GM21515 (cell line): ENCODE measurements around the gene FYB1.

Experiments used
- ATAC-seq: cut with Tn5 transposase; IDR thresholded peaks from one replicate; pipeline ENCODE4 v1.9.1; 2021; ENCODE audit not compliant: unreplicated experiment

The FYB1 gene

DNA sequence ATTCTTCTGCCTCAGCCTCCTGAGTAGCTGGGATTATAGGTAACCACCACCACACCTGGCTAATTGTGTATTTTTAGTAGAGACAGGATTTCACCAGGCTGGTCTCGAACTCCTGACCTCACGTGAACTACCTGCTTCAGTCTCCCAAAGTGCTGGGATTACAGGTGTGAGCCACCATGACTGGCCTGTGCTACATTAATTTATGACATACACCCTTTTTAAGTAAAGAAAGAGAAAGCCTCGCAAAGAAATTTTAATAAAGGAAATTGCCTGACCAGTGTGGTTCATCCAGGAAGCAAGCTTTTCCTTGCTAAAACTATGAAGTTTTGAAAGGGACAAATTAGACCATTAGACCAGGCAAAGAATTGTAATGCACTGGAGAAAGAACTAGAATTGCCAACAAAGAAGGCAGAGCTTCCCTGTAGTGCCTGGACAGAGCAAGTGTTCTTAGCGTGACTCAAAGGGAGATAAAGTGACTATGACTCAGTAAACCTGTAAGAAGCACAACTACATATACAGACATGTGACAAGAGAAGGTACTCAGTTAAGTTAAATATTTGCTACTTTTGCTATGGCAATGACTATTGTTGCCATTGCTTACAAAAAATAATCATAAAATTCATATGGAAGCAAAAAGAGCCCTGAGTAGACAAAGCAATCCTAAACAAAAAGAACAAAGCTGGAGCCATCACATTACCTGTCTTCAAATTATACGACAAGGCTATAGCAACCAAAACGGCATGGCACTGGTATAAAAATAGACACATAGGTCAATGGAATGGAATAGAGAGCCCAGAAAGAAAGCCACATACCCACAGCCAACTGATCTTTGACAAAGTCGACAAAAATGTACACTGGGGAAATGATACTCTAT lies 54.6 kb downstream of the FYB1 start:
- ATAC-seq, result no peak

DNA sequence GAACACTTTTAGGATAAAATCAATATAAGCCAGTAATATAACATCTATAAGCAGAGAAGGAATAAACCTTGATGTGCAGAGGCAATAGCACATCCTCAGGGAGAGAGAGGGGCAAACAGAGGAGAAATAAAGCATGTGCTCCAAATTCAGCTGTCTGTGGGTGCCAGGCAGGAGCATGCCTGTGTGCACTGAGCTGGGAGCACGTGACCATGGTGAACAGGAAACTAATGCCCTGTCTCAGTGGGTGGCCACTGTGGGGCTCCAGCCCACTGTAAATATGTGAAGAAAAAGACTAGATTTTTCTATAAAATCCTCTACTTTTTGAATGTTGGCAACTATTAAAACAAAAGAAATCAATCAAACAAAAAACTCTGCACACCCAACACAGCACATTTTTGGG lies 55.3 kb downstream of the FYB1 start:
- no peak for ATAC-seq

DNA sequence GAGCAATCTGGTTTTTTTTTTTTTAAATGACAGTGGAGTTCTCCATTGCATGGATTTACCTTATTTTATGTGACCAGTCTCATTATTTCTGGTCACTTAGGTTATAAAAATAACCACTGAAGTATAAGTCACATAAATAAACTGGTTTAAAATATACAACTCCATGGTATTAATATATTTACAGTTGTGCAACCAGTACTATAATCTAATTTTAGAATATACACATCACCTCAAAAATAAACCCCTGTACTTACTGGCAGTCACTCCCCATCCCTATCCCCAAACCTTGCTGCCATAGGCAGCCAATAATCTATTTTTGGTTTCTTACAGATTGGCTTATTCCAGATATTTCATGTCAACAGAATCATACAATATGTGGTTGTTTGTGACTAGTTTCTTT lies 57.8 kb downstream of the FYB1 start:
- ATAC-seq, result no peak

DNA sequence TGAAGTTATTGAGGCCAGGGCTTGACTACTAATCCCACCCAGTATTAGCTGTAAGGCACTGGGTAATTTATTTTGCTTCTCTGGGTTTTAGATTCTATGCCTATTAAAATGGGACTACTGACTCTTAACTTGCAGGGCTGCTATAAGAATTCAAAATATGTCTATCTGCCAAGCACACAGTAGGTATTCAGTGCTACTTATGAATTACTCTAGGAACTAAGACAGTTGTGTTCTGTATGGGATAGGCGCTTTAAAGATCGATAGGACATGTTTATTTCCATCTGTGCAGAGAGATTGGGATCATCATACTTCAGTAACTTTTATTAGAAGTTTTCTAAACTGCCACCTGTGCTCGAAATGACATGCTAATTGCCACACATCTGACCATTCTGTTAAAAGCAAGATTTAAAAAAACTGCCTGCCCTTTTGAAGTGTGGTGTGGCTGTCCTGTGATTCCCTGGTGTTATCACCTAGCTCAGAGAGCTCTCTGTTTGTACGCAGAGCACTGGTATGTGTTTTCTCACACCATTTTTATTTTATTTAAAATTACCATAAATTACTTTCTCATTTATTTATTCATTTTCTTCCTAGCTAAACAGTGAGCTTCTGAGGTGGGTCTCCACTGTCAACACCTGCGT lies 58.7 kb downstream of the FYB1 start:
- ATAC-seq, result no peak

DNA sequence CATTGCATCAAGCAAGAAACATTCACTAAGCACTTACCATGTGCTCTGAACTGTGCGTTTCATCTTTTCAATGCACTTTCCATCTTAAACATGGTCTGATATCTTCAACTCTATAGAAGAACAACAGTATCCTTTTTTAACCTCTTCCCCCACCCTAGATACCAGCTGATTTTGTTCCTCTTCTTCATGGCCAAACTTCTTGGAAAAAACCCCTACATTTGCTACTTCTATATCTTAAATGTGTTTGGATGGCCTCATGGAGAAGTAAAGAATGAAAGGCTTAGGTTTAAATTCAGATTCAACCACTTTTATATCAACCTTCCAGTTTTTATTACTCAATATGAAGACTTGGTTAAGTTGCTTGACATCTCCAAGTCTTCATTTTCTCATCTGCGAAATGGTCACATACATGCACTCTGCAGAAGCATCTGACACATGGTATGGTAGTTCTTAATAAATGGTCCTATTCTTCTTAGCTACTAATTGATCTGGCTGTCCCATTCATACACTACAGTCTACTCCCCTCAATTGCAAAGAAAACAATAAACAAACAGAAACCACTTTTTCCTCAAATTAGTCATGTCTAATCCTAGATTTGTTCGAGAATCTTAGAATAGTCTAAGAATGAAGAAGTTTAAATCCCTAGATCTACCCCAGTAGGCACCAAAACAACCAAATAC lies 59.4 kb downstream of the FYB1 start:
- no peak for ATAC-seq

DNA sequence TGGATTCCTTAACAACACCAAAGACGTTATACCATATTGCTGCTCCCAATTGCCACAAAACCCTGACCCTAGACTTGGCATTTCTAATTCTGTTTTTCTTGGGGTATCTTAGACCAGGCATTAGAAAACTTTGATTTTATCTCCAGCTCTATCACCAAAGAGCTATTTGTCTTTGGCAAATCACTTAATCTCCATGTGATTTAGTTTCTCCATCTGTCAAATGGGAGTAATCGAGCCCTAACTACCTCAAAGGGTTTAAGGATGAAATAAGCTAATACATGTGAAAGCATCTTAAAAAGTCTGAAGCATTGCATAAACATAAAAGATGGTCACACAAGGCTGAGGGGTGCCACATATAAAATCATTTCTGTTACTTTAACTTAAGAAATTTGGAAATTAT lies 60.6 kb downstream of the FYB1 start:
- ATAC-seq, result no peak

DNA sequence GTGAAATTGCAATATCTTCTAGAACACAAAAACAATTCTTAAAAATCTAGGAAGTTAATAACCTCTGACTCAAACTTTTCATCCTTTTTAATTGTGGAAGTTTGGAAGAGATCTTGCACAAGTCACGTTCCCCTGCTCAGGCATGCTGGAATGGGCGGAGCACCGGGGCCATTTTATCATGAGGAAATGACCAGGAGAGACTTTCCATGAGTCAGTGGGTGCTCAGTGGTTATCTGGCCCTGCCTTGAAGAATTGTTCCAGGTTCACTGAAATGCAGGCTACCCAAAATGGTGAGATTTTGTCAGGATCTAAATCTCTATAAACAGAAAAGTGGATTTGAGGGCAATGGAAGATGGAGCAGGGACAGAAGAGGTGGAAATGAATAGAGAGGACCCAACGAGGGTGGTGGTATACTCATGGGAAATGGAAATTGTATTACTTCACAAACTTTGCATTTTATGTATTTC lies 61.2 kb downstream of the FYB1 start:
- ATAC-seq, result no peak

DNA sequence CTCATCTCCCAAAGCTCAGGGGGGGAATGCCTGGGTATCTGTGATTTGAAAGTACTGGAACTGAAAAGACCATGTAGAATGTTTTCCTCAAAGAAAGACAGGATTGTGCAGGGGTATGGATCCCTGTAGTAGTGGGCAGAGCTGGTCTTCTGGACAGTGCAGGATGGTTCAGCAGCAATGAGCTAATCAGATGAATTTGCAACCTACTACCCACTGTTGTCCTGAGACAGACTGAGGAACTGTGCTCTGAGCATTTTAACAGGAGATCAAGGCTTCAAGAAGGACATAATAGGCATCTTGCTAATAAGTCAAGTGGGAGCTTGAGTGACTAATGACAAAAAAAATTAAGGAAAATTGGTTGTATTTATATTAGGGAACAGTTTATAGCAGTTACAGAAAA lies 61.7 kb downstream of the FYB1 start:
- no peak for ATAC-seq

DNA sequence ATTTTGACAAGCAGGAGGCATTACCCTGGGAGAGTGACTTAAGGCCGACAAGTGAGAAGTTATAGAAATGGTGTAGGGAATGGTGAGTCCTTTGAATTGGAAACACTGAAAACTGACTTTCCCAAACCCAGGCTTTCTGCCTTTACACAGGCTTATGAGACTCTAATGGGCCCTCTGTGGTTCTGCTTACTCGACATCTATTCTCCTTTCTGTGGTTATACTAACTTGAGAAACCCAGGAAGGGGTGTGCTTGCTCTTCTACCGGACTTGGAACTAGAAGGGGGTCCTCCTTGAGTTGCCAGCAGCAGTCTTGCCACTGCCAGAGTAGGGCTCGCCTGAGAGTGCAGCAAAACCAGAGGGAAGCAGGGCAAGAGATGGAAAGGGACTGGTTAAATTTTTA lies 63.3 kb downstream of the FYB1 start:
- no peak for ATAC-seq

DNA sequence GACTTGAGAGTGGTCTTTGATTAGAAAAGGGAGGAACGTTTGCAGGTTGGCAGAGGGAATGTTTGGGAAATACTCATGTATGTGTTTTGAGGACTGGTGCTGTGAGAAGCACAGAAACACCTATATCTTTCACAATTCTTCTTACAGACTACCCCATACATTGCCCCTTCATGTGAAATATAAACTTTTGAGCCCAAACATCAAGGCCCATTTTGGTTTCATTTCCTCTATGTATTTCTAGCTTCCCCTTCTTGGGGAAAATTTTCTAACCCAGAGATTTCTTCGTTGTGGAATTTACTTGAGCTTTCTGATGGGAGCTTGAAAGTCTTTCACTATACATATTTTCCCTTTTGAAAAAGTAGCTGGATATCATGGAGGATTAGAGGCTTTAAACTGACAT lies 67.6 kb downstream of the FYB1 start:
- ATAC-seq, result no peak

DNA sequence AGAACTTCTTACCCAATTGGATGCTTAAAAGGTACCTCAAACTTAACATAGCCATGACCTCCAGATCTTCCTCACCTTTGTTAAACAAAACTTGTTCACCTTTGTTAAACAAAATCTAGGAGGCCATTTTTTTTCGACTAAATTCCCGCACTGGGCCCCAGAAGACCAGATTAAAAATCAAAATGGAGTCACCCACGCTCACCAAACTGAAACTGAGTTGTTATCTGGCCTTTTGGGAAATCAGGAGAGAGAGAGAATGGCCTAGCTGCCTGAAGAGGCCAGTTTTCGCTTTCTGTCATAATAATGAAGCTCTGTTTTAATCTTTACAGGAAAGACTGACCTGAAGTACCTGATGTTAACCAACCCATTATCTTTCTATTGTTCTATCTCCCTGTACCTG lies 69.4 kb downstream of the FYB1 start:
- no peak for ATAC-seq

DNA sequence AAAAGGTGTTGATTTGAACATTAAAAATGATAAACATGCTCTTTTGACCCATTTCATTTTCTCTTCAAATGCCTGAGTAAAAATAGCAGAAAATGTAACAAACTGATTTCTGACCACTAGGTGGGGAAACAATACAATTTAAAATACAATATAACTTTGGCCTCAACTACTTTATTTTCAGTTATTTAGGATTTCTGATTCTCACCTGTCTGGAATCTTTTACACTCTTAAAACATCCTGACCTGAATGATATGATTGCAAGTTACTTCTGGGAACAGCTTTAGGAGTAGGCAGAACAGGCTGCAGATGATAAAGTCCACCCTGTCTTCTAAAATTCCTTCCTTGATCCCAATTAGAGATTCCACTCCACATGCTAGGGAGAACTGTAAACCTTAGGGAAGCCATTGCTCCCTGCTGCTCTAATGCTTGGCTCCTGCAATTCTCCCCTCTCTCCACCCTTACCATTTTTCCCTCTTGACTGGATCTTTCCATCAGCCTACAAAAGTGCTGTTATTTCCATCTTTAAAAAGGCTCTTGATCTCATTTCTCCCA lies 70.3 kb downstream of the FYB1 start:
- no peak for ATAC-seq

DNA sequence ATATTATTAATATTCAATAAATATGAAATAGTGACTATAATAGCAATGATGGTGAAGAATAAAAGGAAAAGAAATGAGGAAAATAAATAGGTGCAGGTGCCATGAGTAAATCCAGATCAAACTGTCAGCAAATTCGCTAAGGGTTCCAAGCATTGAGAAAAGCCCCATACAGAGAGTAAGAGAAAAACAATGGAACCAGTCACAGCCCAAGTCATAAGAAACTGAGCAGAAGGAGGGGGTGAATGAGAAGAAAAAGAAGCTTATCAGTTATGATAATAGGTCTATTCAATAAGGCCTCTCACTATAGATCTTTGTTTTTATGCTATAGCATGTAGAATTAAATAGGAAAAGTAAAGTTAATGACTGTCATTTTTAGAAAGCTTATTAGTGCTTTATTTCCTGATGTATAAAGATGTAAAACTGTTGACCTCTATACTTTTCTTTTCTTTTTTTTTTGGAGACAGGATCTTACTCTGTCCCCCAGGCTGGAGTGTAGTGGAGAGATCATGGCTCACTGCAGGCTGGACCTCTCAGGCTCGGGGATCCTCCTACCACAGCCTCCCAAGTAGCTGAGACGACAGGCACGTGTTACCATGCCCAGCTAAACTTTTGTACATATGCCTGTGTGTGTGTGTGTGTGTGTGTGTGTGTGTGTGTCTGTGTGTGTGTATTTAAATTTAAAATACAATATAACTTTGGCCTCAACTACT lies 72.4 kb downstream of the FYB1 start:
- ATAC-seq, result no peak

DNA sequence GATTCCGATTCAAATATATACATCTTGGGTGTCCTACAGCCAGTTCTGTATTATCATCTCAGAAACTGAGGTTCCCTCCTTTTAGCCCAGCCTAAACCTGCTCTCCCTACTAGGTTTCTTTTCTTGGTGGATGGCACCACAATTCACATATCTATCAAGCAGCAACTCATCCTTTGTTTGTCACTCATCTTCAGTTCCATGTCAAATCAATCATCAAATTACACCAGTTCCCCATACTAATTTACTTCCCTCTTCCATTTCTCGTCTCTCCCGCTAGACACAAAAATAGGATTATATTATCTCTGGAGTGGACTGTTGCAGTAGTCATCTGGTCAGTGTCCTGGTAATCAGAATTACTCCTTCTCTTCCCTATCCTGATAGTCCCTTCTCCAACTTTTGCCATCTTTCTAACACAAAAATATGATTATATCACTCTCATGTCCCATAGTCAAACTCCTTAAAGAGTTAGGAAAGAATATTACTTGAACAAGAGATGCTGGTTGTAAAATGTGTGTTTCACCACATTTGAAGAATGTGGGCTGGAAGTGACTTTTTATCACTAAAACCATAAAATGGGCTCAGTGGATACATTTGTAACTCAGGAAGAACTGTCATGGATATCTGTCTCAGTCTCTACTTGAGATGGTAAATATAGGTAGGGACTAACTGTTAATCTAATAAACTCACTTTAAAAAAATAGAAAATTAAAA lies 76.1 kb downstream of the FYB1 start:
- no peak for ATAC-seq

DNA sequence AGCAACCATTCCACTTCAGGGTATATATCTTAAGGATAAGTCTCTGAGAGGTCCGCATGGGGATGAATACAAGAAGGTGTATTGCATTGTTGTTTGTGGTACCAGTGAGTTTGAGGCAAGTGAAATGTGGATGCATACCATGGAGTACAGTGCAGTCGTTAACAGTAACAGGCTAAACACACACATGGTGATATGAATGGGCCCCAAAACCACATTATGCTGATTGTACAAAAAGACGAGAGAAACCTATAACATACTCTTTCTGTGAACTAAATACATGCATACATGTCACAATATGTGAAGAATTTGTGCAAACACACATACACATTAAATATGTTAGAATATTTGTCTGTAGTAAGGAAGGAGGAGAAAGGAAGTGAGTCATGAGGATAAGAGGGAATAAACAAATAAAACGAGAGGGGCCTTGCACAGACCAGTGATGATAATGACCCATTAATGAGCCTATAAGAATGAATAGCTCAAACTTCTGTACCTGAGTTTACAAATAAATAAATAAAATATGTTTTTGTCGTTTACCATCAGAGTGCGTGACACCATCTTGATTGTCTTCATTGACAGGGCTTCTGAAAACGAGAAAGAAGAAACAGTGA lies 78.7 kb downstream of the FYB1 start:
- ATAC-seq, result no peak

DNA sequence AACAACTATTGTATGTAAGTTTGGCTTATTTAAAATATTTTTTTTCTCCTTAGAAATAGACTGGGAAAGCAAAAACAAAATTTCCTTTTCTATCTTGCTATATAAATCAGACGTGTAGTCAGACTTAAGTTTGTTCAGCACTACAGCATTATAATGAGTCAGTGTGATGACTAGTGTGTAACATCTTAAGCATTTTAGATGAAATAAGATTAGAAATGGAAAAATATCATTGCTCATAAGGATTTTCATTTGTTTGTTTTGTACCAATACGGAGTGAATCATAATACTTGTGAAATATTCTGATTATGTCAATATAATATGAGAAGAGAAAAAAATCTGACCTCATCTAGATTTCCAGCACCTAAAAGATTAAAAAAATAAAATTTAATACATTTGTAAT lies 80.5 kb downstream of the FYB1 start:
- no peak for ATAC-seq

DNA sequence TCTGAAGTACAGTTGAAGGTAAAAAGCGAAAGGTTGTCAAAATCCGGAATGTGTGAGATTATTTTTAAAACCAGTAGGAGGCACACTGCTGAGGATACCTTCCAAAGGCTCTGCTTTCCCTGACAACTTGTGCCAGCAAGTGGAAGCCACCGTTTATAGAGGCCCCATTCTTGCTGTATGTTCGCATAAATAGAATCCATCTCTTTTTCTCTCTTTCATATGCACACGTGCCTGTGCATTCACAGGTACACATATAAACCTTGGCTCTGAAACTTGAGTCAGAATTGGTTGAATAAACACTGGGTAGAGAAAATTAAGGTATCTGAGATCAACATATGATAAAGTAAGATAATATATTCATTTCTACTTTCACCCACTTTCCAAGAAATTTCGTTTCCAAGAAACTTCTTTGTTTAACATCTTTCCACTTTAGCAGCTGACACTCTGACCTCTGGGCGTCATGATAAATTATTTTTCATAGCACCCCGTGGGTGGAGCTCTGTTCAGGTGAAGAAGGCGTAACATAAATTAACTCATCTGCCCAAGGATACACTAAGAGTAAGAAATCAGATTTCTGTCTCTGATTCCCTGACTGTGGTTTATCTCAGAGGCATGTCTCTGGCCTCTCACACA lies 81.4 kb downstream of the FYB1 start:
- ATAC-seq, result no peak

DNA sequence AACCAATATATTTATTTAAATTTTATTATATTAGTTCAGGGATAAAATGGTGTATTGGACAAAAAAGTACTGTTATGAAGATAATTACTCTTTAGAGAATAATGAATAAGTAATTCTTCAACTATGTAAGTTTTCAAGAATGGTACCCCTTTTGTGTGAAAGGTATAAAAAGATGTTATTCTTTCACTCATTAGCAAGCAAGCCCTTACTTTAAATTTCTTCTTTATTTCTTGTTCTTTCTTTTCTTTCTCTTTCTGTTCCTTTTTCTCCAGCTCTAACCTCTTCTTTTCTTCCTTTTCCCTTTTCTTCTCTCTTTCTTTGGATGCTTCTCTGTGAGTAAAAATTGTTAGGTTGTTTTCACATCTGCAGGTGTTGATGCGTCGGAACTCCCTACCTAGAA lies 82.0 kb downstream of the FYB1 start:
- no peak for ATAC-seq

DNA sequence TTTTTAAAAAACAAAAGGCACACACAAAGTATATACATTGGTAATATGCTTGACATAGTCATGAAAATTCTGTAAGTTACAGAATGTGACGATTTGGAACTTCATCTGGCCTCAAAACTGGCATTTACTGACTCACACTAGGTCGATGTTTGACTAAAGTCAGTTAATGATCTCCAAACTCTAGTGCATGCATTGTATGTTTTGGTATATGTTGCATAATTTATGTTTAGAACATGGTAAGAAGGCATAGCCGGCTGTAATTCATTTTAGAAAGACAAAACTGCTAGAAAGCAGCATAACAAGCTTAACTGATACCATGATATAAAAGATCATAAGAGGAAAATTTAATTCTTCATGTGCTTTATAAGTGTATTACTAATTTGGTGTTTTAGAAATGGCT lies 86.6 kb downstream of the FYB1 start:
- ATAC-seq, result no peak

DNA sequence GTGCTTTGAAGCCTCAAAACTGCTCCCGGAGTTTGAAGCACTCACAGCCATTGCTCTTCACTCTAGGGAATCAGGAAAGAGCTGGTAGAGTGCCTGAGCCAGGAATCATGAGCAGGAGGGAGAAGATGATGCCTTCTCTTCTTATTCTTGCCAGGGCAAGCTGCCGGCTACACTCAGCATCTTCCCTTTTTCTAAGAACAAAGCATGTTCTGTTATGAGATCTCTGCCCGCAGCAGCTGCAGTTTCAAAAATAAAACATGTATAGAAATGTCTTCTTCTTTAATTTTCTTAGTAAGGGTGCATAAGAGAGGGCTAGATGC lies 87.3 kb downstream of the FYB1 start:
- ATAC-seq, result no peak
